Measurements from ENCODE around the gene PGAP2. TPM values are rescaled to one million over a fixed set of nuclear protein-coding genes. Genes with fewer than 3 reads are reported as not detected.

PGAP2 gene
- total RNA-seq, 4 donors from 2014 or later, result 8.1 to 15.1 (median 10.8) TPM

DNA sequence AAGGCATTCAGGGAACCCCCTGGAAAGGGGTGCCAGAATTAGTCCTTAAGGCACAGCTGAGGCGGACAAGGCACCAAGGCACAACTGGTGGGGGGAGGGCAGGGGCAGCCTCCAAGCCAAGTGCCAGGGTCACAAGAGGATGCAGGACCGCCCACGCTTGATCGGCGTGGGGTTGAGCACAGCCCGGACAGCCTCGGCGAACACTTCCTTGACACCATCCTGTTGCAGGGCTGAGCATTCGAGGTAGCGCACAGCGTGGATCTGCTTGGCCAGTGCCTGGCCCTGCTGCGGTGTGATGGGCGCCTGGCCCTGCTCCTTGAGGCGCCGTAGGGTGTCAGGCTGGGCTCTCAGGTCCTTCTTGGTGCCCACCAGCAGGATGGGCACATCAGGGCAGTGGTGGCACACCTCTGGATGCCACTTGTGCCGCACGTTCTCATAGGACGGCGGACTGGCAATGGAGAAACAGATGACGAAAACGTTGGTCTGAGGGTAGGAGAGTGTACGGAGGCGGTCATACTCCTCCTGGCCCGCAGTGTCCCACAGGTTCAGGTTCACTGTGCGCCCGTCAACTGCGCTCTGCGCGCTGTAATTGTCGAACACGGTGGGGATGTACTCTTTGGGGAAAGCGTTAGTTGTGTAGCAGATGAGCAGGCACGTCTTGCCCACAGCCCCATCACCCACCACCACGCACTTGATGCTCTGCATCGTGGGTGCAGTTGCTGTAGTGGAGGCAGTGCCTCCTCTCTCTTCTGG is 19.2 kb downstream of the PGAP2 start:
- peaks cover 0 to 73% (median 14%) of the 10 kb centered on the region in 3 donors for H3K36me3 ChIP-seq
- H3K27ac ChIP-seq, result peak overlapping the region in 2 of 4 donors; percentile 52 to 60
- H3K27me3 ChIP-seq, result no peaks in the 10 kb centered on the region
- 82 to 86% methylated on average over 35 of the region's 35 CpGs for WGBS, 2 donors
- TF ChIP-seq EP300 (IDR thresholded peaks at IDR 0.05), result no peak
- no peak for TF ChIP-seq POLR2A (IDR thresholded peaks at IDR 0.05)
- TF ChIP-seq, protein P1, sequence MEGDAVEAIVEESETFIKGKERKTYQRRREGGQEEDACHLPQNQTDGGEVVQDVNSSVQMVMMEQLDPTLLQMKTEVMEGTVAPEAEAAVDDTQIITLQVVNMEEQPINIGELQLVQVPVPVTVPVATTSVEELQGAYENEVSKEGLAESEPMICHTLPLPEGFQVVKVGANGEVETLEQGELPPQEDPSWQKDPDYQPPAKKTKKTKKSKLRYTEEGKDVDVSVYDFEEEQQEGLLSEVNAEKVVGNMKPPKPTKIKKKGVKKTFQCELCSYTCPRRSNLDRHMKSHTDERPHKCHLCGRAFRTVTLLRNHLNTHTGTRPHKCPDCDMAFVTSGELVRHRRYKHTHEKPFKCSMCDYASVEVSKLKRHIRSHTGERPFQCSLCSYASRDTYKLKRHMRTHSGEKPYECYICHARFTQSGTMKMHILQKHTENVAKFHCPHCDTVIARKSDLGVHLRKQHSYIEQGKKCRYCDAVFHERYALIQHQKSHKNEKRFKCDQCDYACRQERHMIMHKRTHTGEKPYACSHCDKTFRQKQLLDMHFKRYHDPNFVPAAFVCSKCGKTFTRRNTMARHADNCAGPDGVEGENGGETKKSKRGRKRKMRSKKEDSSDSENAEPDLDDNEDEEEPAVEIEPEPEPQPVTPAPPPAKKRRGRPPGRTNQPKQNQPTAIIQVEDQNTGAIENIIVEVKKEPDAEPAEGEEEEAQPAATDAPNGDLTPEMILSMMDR (IDR thresholded peaks at IDR 0.05), result no peak
- no peak overlapping the region for H3K4me3 ChIP-seq
- no peaks in the 10 kb centered on the region for H3K9me3 ChIP-seq
- no peak for DNase-seq (ENCODE audit: low spot score in 2 of 2)
- H3K4me1 ChIP-seq, result peaks cover 0 to 25% (median 17%) of the 10 kb centered on the region in 4 donors

DNA sequence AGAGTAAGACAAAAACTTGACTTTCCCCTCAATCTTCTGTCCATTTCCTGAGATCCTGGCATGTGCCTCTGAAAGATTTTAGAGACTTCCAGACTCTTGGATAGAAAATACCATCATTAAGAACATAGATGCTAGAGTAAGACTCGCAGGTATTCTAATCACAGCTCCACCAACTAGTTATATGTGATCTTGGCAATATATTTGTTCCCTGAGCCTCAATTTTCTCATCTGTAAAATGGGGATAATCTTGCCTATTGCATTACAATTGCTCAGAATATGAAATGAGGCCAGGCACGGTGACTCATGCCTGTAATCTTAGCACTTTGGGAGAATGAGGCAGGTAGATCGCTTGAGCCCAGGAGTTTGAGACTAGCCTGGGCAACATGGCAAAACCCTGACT is 21.7 kb downstream of the PGAP2 start:
- TF ChIP-seq POLR2A (IDR thresholded peaks at IDR 0.05) (no peak), EP300 (IDR thresholded peaks at IDR 0.05) (no peak)
- TF ChIP-seq, protein P1 (IDR thresholded peaks at IDR 0.05), result no peak
- DNase-seq (ENCODE audit: low spot score in 2 of 2), result no peak
- Histone ChIP-seq H3K27me3 (no peaks in the 10 kb centered on the region), H3K27ac (no peak overlapping the region), H3K36me3 (peaks cover 0 to 61% (median 14%) of the 10 kb centered on the region in 3 donors), H3K4me3 (no peak overlapping the region), H3K9me3 (no peaks in the 10 kb centered on the region), H3K4me1 (peaks cover 0 to 49% (median 32%) of the 10 kb centered on the region in 4 donors)
- 96 to 100% methylated on average over 3 of the region's 3 CpGs for WGBS, 2 donors

DNA sequence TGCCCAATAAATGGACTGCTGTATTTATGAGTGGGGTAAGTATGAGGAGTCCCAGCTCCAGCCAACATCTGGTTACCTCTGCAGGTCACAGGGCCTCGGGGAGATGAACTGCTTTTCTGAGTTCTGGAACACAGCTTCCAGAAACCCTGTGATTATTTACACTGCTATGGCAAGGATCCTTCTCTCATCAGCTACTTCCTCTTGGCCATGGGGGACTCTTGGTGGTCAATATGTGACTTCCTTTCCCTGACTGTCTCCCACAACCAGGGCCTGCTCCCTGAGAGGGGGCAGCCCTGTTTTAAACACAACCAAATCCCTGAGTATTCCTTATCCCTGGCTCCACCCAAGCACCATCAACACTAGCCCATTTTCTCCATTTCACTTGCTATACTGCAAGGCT is 22.4 kb downstream of the PGAP2 start:
- Histone ChIP-seq H3K36me3 (peaks cover 0 to 58% (median 14%) of the 10 kb centered on the region in 3 donors), H3K4me1 (peaks cover 0 to 56% (median 38%) of the 10 kb centered on the region in 4 donors), H3K27ac (peak overlapping the region in 2 of 4 donors; percentile 1 to 2), H3K4me3 (no peak overlapping the region), H3K27me3 (no peaks in the 10 kb centered on the region), H3K9me3 (no peaks in the 10 kb centered on the region)
- DNase-seq (ENCODE audit: low spot score in 2 of 2), result no peak
- TF ChIP-seq, protein P1 (IDR thresholded peaks at IDR 0.05), result no peak
- TF ChIP-seq POLR2A (IDR thresholded peaks at IDR 0.05), result no peak
- TF ChIP-seq EP300 (IDR thresholded peaks at IDR 0.05), result no peak
- 68 to 87% methylated on average over 1 of the region's 1 CpG for WGBS, 2 donors

DNA sequence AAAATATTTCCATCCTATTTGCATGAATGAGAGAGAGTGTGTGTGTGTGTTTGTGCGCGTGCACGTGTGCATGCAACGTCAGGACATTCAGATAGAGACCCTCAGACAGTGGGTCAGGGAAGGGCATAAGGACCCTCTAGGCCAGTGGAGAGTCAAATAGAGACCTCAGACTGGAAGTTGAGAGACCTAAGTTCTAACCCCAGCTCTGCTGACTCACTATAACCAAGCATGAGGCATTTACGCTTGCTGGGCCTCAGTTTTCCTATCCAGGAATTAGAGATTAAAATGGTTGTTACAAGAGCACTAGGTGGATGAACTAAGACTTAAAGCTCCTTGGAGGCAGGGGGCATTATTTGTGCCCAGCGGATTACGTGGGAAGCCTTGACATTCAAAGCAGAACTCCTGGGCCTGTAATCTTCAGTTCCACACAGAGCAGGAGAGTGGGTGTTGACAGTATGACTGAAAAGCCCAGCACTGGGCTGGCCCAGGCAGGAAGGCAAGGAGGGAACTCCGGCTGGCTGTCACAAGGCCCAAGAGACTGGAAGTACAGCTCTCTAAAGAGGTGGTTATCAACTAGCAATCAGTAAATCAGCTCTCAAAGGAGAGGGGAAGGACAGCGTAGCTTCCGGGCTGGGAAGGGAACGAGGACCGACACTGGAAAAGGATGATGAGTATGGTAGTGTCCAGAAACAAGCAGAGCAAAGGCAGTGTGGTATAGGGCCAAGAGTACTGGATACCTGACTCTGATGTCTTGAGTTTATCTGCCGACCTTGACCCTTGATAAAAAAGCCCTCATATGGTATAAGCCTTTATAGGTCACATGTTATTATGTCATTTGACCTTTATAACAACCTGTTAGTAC is 23.2 kb downstream of the PGAP2 start:
- no peak overlapping the region for H3K4me3 ChIP-seq
- peak overlapping the region in 2 of 4 donors; percentile 1 to 2 for H3K27ac ChIP-seq
- H3K4me1 ChIP-seq, result peaks cover 0 to 58% (median 42%) of the 10 kb centered on the region in 4 donors
- no peaks in the 10 kb centered on the region for H3K27me3 ChIP-seq
- 78 to 81% methylated on average over 13 of the region's 13 CpGs for WGBS, 2 donors
- DNase-seq (ENCODE audit: low spot score in 2 of 2), result no peak
- TF ChIP-seq, protein P1 (IDR thresholded peaks at IDR 0.05), result no peak
- no peak for TF ChIP-seq POLR2A (IDR thresholded peaks at IDR 0.05)
- no peak for TF ChIP-seq EP300 (IDR thresholded peaks at IDR 0.05)
- peaks cover 0 to 49% (median 13%) of the 10 kb centered on the region in 3 donors for H3K36me3 ChIP-seq
- H3K9me3 ChIP-seq, result no peaks in the 10 kb centered on the region
